AG09319 (cell line): ENCODE data around the gene CNBP.
"Not testable (repeated sequence)": the region's sequence is repeated elsewhere in the genome, so short reads cannot be mapped to it uniquely, and the experiment has no call there.

ENCODE experiments used
- DNase-seq: peaks from one replicate; pipeline ENCODE4 v3.0.0-alpha.2; 2010; ENCODE audit warnings: low read depth; ENCODE audit errors: extremely low read depth
- CTCF ChIP-seq: IDR thresholded peaks from 2 replicates; pipeline ENCODE4 v1.5.1; 2011; ENCODE audit warnings: low read depth, mild to moderate bottlenecking, inconsistent platforms, low read length, moderate library complexity

Gene CNBP

DNA sequence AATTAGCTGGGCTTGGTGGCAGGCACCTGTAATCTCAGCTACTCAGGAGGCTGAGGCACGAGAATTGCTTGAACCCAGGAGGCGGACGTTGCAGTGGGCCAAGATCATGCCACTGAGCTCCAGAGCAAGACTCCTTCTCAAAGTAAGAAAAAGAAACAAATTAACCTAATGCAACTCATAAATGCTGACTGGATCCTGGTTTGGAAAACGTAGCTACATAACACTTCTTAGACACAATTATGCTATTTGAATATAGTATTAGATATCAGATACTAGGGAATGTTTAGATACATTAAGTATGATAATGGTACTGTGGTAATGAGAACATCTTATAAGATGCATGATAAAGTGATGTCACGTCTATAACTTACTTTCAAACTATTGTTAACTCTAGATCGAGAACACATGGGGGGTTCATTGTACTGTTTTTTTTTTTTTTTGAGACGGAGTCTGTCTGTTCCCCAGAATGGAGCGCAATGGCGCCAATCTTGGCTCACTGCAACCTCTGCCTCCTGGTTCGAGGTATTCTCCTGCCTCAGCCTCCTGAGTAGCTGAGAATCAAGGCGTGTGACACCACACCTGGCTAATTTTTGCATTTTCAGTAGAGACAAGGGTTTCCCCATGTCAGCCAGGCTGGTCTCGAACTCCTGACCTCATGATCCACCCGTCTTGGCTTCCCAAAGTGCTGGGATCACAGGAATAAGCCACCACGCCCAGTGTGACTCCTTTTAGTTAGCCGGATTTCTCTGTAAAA lies 16.9 kb downstream of the CNBP start:
- no peak for TF ChIP-seq CTCF

GRCh38 chr3:129165594-129165993 lies 18.1 kb downstream of the CNBP start:
- DNase-seq, result not testable (repeated sequence)

More for the DNA sequence above, 16.9 kb downstream of the CNBP start:
- no peak for DNase-seq

- no peak for DNase-seq
- TF ChIP-seq CTCF, result no peak
Measured at GRCh38 chr3:129164500-129164899, 19.2 kb downstream of the CNBP start.

DNA sequence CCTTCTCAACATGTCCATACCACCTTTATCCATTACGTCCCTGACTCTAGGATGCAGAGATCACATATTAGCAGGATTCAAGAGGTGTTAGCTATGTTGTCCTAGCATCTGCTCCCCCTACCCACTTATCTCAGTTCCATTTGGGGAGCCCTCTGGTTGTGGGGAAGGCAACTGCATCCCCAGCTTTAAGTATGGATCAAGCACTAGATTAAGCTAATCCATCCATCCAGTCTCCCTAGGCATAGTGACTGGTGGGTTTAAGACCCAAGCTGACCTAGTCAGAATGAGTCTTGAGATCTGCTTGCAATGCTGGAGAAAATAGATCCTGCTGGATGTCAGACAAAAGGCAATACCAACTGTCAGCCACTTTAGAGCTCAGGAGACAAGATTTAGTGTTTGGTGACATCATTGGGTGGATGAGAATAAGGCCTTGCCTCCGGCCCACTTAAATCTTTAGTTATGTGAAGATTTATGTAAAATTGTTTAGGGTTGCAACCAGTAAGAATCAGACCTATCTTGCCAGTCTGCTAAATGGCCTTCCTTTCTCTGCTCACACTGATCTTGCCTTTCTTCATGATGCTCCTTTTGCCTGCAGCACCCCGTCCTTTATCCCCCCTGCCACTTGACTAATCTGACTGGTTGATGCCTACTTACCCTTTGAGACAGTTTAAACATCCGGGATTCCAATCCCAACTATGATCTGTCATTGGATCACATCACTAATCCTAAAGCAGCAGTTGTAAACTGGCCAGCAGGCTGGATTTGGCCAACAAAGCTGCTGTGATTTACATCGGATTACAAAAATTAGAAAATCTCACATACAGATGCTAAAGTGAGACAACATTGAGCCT lies 20.7 kb downstream of the CNBP start:
- TF ChIP-seq CTCF, result peak; percentile 15
- DNase-seq, result no peak

GRCh38 chr3:129161860-129162271 lies 21.8 kb downstream of the CNBP start:
- no peak; the same call in 1 of the 2 replicates for TF ChIP-seq CTCF
- DNase-seq, result no peak

- peak; percentile 87 for DNase-seq
- peak; percentile 80 for TF ChIP-seq CTCF
Measured at GRCh38 chr3:129160891-129161859, 22.5 kb downstream of the CNBP start, which contains the start of gene ISY1. TSS of gene ISY1 (minus strand) at chr3:129161063. CDS start at chr3:129160975, 88 bp downstream.

GRCh38 chr3:129144786-129145185 lies 38.9 kb downstream of the CNBP start:
- TF ChIP-seq CTCF, result no peak

DNA sequence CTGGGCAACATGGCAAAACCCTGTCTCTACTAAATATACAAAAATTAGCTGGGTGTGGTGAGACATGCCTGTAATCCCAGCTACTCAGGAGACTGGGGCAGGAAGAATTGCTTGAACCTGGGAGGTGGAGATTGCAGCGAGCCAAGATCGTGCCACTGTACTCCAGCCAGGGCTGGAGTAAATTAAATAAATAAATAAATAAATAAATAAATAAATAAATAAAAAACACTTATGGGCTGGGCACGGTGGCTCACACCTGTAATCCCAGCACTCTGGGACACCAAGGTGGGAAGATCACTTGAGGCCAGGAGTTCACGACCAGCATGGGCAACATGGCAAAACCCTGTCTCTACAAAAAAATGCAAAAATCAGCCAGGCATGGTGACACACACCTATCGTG lies 42.7 kb downstream of the CNBP start:
- DNase-seq, result not testable (repeated sequence)

More at GRCh38 chr3:129144786-129145185, 38.9 kb downstream of the CNBP start:
- DNase-seq, result no peak
